Measurements from ENCODE around the gene MAB21L1. TPM values are rescaled to one million over a fixed set of nuclear protein-coding genes. Genes with fewer than 3 reads are reported as not detected.

The MAB21L1 gene
- total RNA-seq, 1 experiment from 2014 or later = not detected

GRCh38 chr13:35498231-35498630 is 21.7 kb upstream of the MAB21L1 start:
- H4K5ac ChIP-seq (ENCODE audit: insufficient read length, low read depth, low read length) = no peak overlapping the region
- no peak overlapping the region for H3K14ac ChIP-seq (ENCODE audit: insufficient read depth, low read length)
- H2BK15ac ChIP-seq (ENCODE audit: low read depth, low read length) = no peak overlapping the region
- no peaks in the 10 kb centered on the region for H4K20me1 ChIP-seq (ENCODE audit: control insufficient read depth, insufficient read depth, insufficient read length)
- H3K23me2 ChIP-seq (ENCODE audit: insufficient read length, low read depth, low read length, poor library complexity, severe bottlenecking) = no peaks in the 10 kb centered on the region
- no peaks in the 10 kb centered on the region for H3K9me3 ChIP-seq (ENCODE audit: control insufficient read depth, low read depth, low read length)
- no peaks in the 10 kb centered on the region for H3K79me2 ChIP-seq (ENCODE audit: insufficient read depth, low read length)
- no peak overlapping the region for H3K4me2 ChIP-seq (ENCODE audit: insufficient read depth, insufficient read length, low read length)
- Mint-ChIP-seq H3K36me3 (ENCODE audit: insufficient read depth in 1 of 3, low read depth in 3 of 3) (no peaks in the 10 kb centered on the region), H3K4me1 (peaks cover 0 to 5% of the 10 kb centered on the region in 2 experiments; a peak in 2 of 4 replicates), H3K9me3 (no peaks in the 10 kb centered on the region; a peak in 1 of 5 replicates), H3K27me3 (ENCODE audit: low read depth) (no peaks in the 10 kb centered on the region), H3K4me3 (no peak overlapping the region), H3K27ac (no peak overlapping the region)
- no peaks in the 10 kb centered on the region for H3K4me1 ChIP-seq (ENCODE audit: insufficient read depth, low read length)
- H2BK120ac ChIP-seq (ENCODE audit: low read depth, low read length, poor library complexity, severe bottlenecking) = no peak overlapping the region
- no peak overlapping the region for H3K27ac ChIP-seq (ENCODE audit: insufficient read length, low read depth, low read length)
- H3K23ac ChIP-seq (ENCODE audit: insufficient read length, low read depth, low read length) = no peak overlapping the region
- TF ChIP-seq CTCF (conservative IDR thresholded peaks at IDR 0.05) = no peak
- H3K79me1 ChIP-seq (ENCODE audit: insufficient read depth, low read depth, low read length, poor library complexity, severe bottlenecking) = no peaks in the 10 kb centered on the region
- H2BK20ac ChIP-seq (ENCODE audit: low read depth, low read length, poor library complexity, severe bottlenecking) = no peak overlapping the region
- H3K56ac ChIP-seq (ENCODE audit: insufficient read length, low read depth, low read length) = no peak overlapping the region
- H3K4ac ChIP-seq (ENCODE audit: low read depth, low read length) = no peak overlapping the region
- H4K8ac ChIP-seq (replicated peaks; ENCODE audit: insufficient read length, low read depth, low read length) = no peak overlapping the region
- H2BK12ac ChIP-seq (ENCODE audit: insufficient read length, low read depth, low read length) = no peak overlapping the region
- no peak overlapping the region for H4K91ac ChIP-seq (ENCODE audit: insufficient read length, low read depth, low read length)
- DNase-seq = no peak
- no peaks in the 10 kb centered on the region for H3K27me3 ChIP-seq (ENCODE audit: insufficient read depth, low read length)
- no peak overlapping the region for H2AK5ac ChIP-seq (ENCODE audit: insufficient read length, low read length)
- no peak overlapping the region for H3K18ac ChIP-seq (ENCODE audit: insufficient read length, low read depth, low read length)
- H3K9ac ChIP-seq (ENCODE audit: extremely low read depth, insufficient read length, low read length) = no peak overlapping the region
- H2BK5ac ChIP-seq (ENCODE audit: insufficient read length, low read length) = no peak overlapping the region
- H3T11ph ChIP-seq (ENCODE audit: low read length) = no peak overlapping the region
- no peak overlapping the region for H2AFZ ChIP-seq (ENCODE audit: low read length)

All from H9 (cell line).